ENCODE results near the gene BANF2. TPM values are rescaled to one million over a fixed set of nuclear protein-coding genes. Genes with fewer than 3 reads are reported as not detected.
"Not testable (repeated sequence)": the region's sequence is repeated elsewhere in the genome, so short reads cannot be mapped to it uniquely, and the experiment has no call there.

BANF2 gene
- polyA plus RNA-seq (ENCODE audit: insufficient read length in 4 of 4), result under 1 TPM in 1 of 4 donors, not detected in 3; 0.31 TPM

- no peak for DNase-seq (ENCODE audit: low read depth in 4 of 4, low spot score in 2 of 4)
Observed at GRCh38 chr20:17699931-17700351, at the start of gene BANF2. Gene BANF2 (plus strand): TSS chr20:17699966. CDS start chr20:17725026, 25,060 bp downstream.

GRCh38 chr20:17650301-17651128 lies 49.3 kb upstream of the BANF2 start:
- no peak for DNase-seq (ENCODE audit: low read depth in 4 of 4, low spot score in 2 of 4)

- no peak for DNase-seq (ENCODE audit: low read depth in 4 of 4, low spot score in 2 of 4)
Observed at GRCh38 chr20:17651129-17651759, 48.5 kb upstream of the BANF2 start.

GRCh38 chr20:17651760-17652388 lies 47.9 kb upstream of the BANF2 start:
- DNase-seq (ENCODE audit: low read depth in 4 of 4, low spot score in 2 of 4), result no peak

GRCh38 chr20:17652411-17652810 lies 47.4 kb upstream of the BANF2 start:
- no peak for DNase-seq (ENCODE audit: low read depth in 4 of 4, low spot score in 2 of 4)

- DNase-seq (ENCODE audit: low read depth in 4 of 4, low spot score in 2 of 4), result no peak
Observed at GRCh38 chr20:17653835-17654648, 45.7 kb upstream of the BANF2 start.

GRCh38 chr20:17654649-17655285 lies 45.0 kb upstream of the BANF2 start:
- DNase-seq (ENCODE audit: low read depth in 4 of 4, low spot score in 2 of 4), result peak in 1 of 4 donors; percentile 58

GRCh38 chr20:17655286-17655651 lies 44.5 kb upstream of the BANF2 start:
- no peak for DNase-seq (ENCODE audit: low read depth in 4 of 4, low spot score in 2 of 4)

GRCh38 chr20:17655865-17656479 lies 43.8 kb upstream of the BANF2 start:
- DNase-seq (ENCODE audit: low read depth in 4 of 4, low spot score in 2 of 4), result no peak

GRCh38 chr20:17657079-17657825 lies 42.5 kb upstream of the BANF2 start:
- DNase-seq (ENCODE audit: low read depth in 4 of 4, low spot score in 2 of 4), result no peak

GRCh38 chr20:17657898-17658647 lies 41.7 kb upstream of the BANF2 start:
- no peak for DNase-seq (ENCODE audit: low read depth in 4 of 4, low spot score in 2 of 4)

- no peak for DNase-seq (ENCODE audit: low read depth in 4 of 4, low spot score in 2 of 4)
Observed at GRCh38 chr20:17658648-17658993, 41.1 kb upstream of the BANF2 start.

GRCh38 chr20:17659344-17659743 lies 40.4 kb upstream of the BANF2 start:
- not testable (repeated sequence) for DNase-seq (ENCODE audit: low read depth in 4 of 4, low spot score in 2 of 4)

GRCh38 chr20:17659801-17660200 lies 40.0 kb upstream of the BANF2 start:
- DNase-seq (ENCODE audit: low read depth in 4 of 4, low spot score in 2 of 4), result no peak

GRCh38 chr20:17660667-17661066 lies 39.1 kb upstream of the BANF2 start:
- DNase-seq (ENCODE audit: low read depth in 4 of 4, low spot score in 2 of 4), result no peak

- DNase-seq (ENCODE audit: low read depth in 4 of 4, low spot score in 2 of 4), result no peak
Observed at GRCh38 chr20:17661121-17661744, 38.5 kb upstream of the BANF2 start.

- DNase-seq (ENCODE audit: low read depth in 4 of 4, low spot score in 2 of 4), result no peak
Observed at GRCh38 chr20:17662333-17663039, 37.3 kb upstream of the BANF2 start.
